Measurements from ENCODE around the gene CCDC182.

DNA sequence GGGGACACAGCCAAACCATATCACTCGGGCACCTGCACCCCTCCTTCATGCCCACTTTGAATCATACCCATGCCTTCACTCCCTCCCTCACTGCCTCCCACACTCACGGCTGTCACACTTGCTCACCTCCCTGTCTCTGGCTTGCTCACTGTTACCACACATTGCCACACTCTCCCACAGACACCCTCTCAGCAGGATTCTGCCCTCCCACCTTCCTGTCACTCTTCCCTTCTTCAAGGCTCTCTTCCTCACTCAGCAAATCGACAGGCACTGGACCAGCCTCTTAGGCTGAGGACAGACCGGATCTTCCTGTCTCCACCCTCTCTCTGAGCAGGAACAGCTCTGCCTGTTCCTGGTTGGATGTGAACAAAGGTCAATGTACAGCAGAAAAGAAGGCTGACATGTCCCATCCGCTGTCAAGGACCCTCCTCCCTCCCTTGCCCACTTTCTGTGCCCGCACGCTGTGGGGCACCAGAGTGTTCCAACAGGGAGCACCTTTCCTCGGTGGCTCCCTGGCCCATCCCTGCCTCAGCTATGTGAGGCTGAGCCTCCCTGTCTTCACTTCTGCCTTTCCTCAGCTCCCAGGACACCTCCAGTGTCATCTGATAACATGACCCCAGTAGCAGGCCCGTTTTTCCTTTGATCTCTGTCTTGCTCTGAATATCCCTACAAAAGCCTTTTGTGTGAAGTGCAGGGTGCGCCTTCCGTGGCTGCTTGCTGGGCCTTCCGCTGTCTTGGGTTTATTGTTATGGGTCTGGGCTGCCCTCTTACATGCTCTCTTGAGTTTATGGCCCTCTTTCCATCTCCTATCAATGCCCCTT lies 47.0 kb downstream of the CCDC182 start:
- TF ChIP-seq PRPF4 (IDR thresholded peaks at IDR 0.05; ENCODE audit: low read depth, low read length, poor library complexity, severe bottlenecking) (no peak), ZSCAN31 (CRISPR knock-in tag; IDR thresholded peaks at IDR 0.05; ENCODE audit: low read depth) (no peak), CAMTA2 (CRISPR knock-in tag; IDR thresholded peaks at IDR 0.05; ENCODE audit: borderline replicate concordance) (no peak), MYNN (CRISPR knock-in tag; IDR thresholded peaks at IDR 0.05; ENCODE audit: low read depth) (no peak; the same call in 1 of the 2 replicates)
- TF ChIP-seq, protein P1, sequence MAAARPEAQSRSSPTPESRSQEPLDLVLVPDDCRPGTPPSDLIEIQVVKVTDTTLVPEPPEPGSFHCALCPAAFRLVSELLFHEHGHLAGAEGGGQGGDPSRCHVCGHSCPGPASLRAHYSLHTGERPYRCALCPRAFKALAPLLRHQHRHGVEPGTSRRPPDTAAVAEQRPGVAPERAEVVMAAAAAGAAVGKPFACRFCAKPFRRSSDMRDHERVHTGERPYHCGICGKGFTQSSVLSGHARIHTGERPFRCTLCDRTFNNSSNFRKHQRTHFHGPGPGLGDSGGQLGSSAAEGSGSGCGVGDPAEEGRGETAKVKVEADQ (CRISPR knock-in tag; IDR thresholded peaks at IDR 0.05; ENCODE audit: borderline replicate concordance): no peak

All from HepG2 (cell line).